SK-N-SH (cell line): ENCODE data around the gene SRD5A1.

Experiments
- CTCF ChIP-seq: fragments of 200-600 bp; sonication (generic); IDR thresholded peaks from 2 replicates; pipeline ENCODE4 v1.6.1; 2017; ENCODE audit warnings: antibody characterized with exemption, mild to moderate bottlenecking, moderate library complexity
- EP300 ChIP-seq, 2 experiments: IDR thresholded peaks; 2 replicates each; pipeline versions ENCODE4 v1.4.0 to v1.6.1; 2012; ENCODE audit warnings: borderline replicate concordance in 1 of 2, low read depth in 1 of 2, low read length in 1 of 2
- TCF12 ChIP-seq: IDR thresholded peaks from 2 replicates; pipeline ENCODE4 v1.4.0; 2012
- YY1 ChIP-seq: IDR thresholded peaks from 2 replicates; pipeline ENCODE4 v1.4.0; 2012; ENCODE audit warnings: low read depth, mild to moderate bottlenecking
- TF ChIP-seq, protein P1 (sequence below): fragments of 150-350 bp; IDR thresholded peaks from 2 replicates; pipeline ENCODE4 v1.6.1; 2016; ENCODE audit warnings: mild to moderate bottlenecking, low read depth, low read length
- TF ChIP-seq, protein P2 (sequence below): IDR thresholded peaks from 2 replicates; pipeline ENCODE4 v1.6.1; 2012; ENCODE audit warnings: mild to moderate bottlenecking, low read depth, low read length, moderate library complexity

GRCh38 chr5:6666762-6667161 is 33.5 kb downstream of the SRD5A1 start:
- TF ChIP-seq CTCF (no peak), TCF12 (no peak), YY1 (no peak), EP300 (IDR thresholded peaks at IDR 0.05; ENCODE audit: borderline replicate concordance in 1 of 2, low read depth in 1 of 2, low read length in 1 of 2) (no peak)
- TF ChIP-seq, protein P1, sequence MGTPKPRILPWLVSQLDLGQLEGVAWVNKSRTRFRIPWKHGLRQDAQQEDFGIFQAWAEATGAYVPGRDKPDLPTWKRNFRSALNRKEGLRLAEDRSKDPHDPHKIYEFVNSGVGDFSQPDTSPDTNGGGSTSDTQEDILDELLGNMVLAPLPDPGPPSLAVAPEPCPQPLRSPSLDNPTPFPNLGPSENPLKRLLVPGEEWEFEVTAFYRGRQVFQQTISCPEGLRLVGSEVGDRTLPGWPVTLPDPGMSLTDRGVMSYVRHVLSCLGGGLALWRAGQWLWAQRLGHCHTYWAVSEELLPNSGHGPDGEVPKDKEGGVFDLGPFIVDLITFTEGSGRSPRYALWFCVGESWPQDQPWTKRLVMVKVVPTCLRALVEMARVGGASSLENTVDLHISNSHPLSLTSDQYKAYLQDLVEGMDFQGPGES = no peak
- TF ChIP-seq, protein P2, sequence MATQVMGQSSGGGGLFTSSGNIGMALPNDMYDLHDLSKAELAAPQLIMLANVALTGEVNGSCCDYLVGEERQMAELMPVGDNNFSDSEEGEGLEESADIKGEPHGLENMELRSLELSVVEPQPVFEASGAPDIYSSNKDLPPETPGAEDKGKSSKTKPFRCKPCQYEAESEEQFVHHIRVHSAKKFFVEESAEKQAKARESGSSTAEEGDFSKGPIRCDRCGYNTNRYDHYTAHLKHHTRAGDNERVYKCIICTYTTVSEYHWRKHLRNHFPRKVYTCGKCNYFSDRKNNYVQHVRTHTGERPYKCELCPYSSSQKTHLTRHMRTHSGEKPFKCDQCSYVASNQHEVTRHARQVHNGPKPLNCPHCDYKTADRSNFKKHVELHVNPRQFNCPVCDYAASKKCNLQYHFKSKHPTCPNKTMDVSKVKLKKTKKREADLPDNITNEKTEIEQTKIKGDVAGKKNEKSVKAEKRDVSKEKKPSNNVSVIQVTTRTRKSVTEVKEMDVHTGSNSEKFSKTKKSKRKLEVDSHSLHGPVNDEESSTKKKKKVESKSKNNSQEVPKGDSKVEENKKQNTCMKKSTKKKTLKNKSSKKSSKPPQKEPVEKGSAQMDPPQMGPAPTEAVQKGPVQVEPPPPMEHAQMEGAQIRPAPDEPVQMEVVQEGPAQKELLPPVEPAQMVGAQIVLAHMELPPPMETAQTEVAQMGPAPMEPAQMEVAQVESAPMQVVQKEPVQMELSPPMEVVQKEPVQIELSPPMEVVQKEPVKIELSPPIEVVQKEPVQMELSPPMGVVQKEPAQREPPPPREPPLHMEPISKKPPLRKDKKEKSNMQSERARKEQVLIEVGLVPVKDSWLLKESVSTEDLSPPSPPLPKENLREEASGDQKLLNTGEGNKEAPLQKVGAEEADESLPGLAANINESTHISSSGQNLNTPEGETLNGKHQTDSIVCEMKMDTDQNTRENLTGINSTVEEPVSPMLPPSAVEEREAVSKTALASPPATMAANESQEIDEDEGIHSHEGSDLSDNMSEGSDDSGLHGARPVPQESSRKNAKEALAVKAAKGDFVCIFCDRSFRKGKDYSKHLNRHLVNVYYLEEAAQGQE = no peak
